ENCODE results near the gene TSEN34.
"Not testable (repeated sequence)": the region's sequence is repeated elsewhere in the genome, so short reads cannot be mapped to it uniquely, and the experiment has no call there.

The TSEN34 gene

GRCh38 chr19:54180691-54181091 is 10.4 kb upstream of the TSEN34 start:
- Histone ChIP-seq H3K27ac (peak overlapping the region; percentile 42), H3K36me3 (ENCODE audit: control insufficient read depth, insufficient read depth, low read length) (no peaks in the 10 kb centered on the region), H3K79me2 (peaks cover 4% of the 10 kb centered on the region), H2AFZ (no peak overlapping the region), H3K4me2 (ENCODE audit: low read length) (no peak overlapping the region), H3K4me1 (peaks cover 8% of the 10 kb centered on the region), H3K9me3 (ENCODE audit: control insufficient read depth, low read length) (no peaks in the 10 kb centered on the region), H3K9ac (no peak overlapping the region), H3K27me3 (ENCODE audit: control insufficient read depth, insufficient read depth, low read length) (no peaks in the 10 kb centered on the region), H3K4me3 (ENCODE audit: low read depth, low read length) (no peak overlapping the region)
- TF ChIP-seq, protein P1, sequence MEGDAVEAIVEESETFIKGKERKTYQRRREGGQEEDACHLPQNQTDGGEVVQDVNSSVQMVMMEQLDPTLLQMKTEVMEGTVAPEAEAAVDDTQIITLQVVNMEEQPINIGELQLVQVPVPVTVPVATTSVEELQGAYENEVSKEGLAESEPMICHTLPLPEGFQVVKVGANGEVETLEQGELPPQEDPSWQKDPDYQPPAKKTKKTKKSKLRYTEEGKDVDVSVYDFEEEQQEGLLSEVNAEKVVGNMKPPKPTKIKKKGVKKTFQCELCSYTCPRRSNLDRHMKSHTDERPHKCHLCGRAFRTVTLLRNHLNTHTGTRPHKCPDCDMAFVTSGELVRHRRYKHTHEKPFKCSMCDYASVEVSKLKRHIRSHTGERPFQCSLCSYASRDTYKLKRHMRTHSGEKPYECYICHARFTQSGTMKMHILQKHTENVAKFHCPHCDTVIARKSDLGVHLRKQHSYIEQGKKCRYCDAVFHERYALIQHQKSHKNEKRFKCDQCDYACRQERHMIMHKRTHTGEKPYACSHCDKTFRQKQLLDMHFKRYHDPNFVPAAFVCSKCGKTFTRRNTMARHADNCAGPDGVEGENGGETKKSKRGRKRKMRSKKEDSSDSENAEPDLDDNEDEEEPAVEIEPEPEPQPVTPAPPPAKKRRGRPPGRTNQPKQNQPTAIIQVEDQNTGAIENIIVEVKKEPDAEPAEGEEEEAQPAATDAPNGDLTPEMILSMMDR (IDR thresholded peaks at IDR 0.05) = no peak

- not testable (repeated sequence) for H3K36me3 ChIP-seq (ENCODE audit: control insufficient read depth, insufficient read depth, low read length); H3K4me1 ChIP-seq; H3K27me3 ChIP-seq (ENCODE audit: control insufficient read depth, insufficient read depth, low read length); H3K9me3 ChIP-seq (ENCODE audit: control insufficient read depth, low read length); H3K27ac ChIP-seq; H3K4me3 ChIP-seq (ENCODE audit: low read depth, low read length); H2AFZ ChIP-seq; H3K79me2 ChIP-seq; H3K4me2 ChIP-seq (ENCODE audit: low read length); H3K9ac ChIP-seq
These were observed 9.2 kb upstream of the TSEN34 start for GRCh38 chr19:54181894-54182293.

DNA sequence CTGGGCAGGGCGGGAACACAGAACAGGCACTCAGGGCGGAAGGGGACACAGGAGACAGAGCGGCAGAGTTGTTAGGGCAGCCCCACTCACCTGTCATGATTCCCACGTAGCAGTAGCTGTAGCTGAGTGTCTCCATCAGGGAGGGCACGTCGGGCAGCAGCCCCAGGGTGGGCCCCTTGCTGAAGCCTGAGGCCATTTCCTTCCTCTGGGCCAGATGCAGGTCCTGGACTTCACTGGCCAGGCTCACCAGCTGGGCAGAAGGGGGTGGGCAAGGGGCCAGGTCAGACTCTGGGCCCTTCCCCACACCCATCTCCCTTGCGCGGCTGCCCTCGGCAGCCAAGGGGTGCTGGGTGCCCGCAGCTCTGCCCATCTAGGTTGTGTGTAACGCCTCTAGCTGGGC is 7.7 kb upstream of the TSEN34 start:
- Histone ChIP-seq H3K79me2 (no peaks in the 10 kb centered on the region), H3K4me3 (ENCODE audit: low read depth, low read length) (no peak overlapping the region), H3K9me3 (ENCODE audit: control insufficient read depth, low read length) (no peaks in the 10 kb centered on the region), H3K4me1 (peaks cover 19% of the 10 kb centered on the region), H3K36me3 (ENCODE audit: control insufficient read depth, insufficient read depth, low read length) (no peaks in the 10 kb centered on the region), H2AFZ (no peak overlapping the region), H3K9ac (no peak overlapping the region), H3K27ac (no peak overlapping the region), H3K27me3 (ENCODE audit: control insufficient read depth, insufficient read depth, low read length) (no peaks in the 10 kb centered on the region), H3K4me2 (ENCODE audit: low read length) (no peak overlapping the region)
- TF ChIP-seq, protein P1 (IDR thresholded peaks at IDR 0.05) = no peak

- no peak overlapping the region for H2AFZ ChIP-seq
- H3K27me3 ChIP-seq (ENCODE audit: control insufficient read depth, insufficient read depth, low read length) = no peaks in the 10 kb centered on the region
- no peak overlapping the region for H3K9ac ChIP-seq
- H3K9me3 ChIP-seq (ENCODE audit: control insufficient read depth, low read length) = no peaks in the 10 kb centered on the region
- no peak overlapping the region for H3K4me2 ChIP-seq (ENCODE audit: low read length)
- no peaks in the 10 kb centered on the region for H3K36me3 ChIP-seq (ENCODE audit: control insufficient read depth, insufficient read depth, low read length)
- H3K4me3 ChIP-seq (ENCODE audit: low read depth, low read length) = no peak overlapping the region
- TF ChIP-seq, protein P1 (IDR thresholded peaks at IDR 0.05) = no peak
- H3K79me2 ChIP-seq = no peaks in the 10 kb centered on the region
- peaks cover 13% of the 10 kb centered on the region for H3K4me1 ChIP-seq
- H3K27ac ChIP-seq = no peak overlapping the region
These were observed 4.8 kb upstream of the TSEN34 start for GRCh38 chr19:54186351-54186750.

- H3K4me3 ChIP-seq (ENCODE audit: low read depth, low read length) = no peak overlapping the region
- H3K79me2 ChIP-seq = no peaks in the 10 kb centered on the region
- no peaks in the 10 kb centered on the region for H3K9me3 ChIP-seq (ENCODE audit: control insufficient read depth, low read length)
- no peaks in the 10 kb centered on the region for H3K27me3 ChIP-seq (ENCODE audit: control insufficient read depth, insufficient read depth, low read length)
- H3K4me1 ChIP-seq = peaks cover 14% of the 10 kb centered on the region
- H3K9ac ChIP-seq = no peak overlapping the region
- H2AFZ ChIP-seq = no peak overlapping the region
- TF ChIP-seq, protein P1 (IDR thresholded peaks at IDR 0.05) = no peak
- H3K27ac ChIP-seq = no peak overlapping the region
- no peak overlapping the region for H3K4me2 ChIP-seq (ENCODE audit: low read length)
- no peaks in the 10 kb centered on the region for H3K36me3 ChIP-seq (ENCODE audit: control insufficient read depth, insufficient read depth, low read length)
These were observed 4.2 kb upstream of the TSEN34 start for GRCh38 chr19:54186934-54187381.

Data from parathyroid adenoma (tissue), 2 donors.